ENCODE results near the gene SDK1.

The SDK1 gene

DNA sequence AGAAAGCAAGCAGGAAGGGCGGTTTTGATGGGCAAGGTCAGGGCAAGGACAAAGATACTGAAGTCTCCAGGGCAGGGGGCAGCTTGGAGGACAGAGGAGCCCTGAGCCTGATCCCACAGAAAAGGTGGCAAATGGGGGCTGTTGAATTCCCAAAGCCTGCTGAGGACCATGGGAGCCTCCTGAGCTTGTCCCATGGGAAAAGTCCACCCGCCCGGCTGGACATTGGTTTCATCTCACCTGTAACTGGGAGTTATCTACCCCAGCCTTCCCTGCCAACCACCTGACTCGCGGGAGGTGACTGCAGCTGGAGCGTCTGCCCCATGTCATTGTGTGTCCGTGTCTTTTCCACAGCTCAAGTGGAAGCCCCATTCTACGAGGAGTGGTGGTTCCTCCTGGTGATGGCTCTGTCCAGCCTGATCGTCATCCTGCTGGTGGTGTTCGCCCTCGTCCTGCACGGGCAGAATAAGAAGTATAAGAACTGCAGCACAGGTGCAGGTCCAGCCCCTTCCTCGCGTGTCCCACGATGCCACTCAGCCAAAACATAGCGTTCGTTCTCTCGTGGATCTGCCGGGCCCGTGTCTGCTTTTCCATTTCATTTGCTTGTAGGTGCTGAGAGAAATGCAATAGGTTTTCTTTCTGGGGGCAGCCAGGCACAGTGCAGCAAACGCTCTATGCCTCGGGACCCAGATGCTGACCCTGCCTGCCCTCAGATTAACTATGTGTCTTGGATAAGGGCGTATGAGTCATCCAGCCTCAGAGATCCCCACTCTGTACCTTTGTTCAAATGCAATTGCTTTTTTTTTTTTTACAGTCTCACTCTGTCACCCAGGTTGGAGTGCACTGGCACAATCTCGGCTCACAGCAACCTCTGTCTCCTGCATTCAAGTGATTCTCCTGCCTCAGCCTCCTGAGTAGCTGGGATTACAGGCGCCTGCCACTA is 936.5 kb downstream of the SDK1 start:
- TF ChIP-seq CTCF (IDR thresholded peaks at IDR 0.05; ENCODE audit: low read depth, low read length), result no peak
- H3K4me3 ChIP-seq (ENCODE audit: low read depth, low read length), result no peak overlapping the region
- no peak for DNase-seq
- H3K36me3 ChIP-seq, result no peaks in the 10 kb centered on the region
- no peaks in the 10 kb centered on the region for H3K27me3 ChIP-seq
- no peaks in the 10 kb centered on the region; the same call in none of the 2 replicates for H3K9me3 ChIP-seq
- H3K4me1 ChIP-seq, result no peaks in the 10 kb centered on the region

DNA sequence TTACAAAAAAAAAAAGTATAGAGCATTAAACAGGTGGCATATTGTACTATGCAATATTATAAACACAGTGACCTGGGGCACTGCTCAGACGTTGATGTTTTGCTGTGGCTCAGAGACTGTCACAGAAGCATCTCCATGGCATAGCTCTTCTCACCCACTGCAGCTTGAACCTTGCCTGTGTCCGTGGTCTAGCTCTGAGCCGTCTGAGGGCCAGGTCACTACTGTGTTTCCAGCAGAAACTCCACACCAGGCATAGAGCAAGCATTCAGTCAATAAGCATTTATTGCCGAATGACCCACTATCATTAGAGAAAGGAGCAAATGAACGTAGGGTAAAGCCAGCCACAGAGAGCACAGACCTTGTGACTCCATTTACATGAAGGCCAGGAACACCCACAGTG is 937.8 kb downstream of the SDK1 start:
- Histone ChIP-seq H3K36me3 (no peaks in the 10 kb centered on the region), H3K9me3 (no peaks in the 10 kb centered on the region; the same call in none of the 2 replicates), H3K4me1 (no peaks in the 10 kb centered on the region), H3K27me3 (no peaks in the 10 kb centered on the region), H3K4me3 (ENCODE audit: low read depth, low read length) (no peak overlapping the region)
- TF ChIP-seq CTCF (IDR thresholded peaks at IDR 0.05; ENCODE audit: low read depth, low read length), result no peak
- DNase-seq, result no peak

- no peaks in the 10 kb centered on the region for H3K27me3 ChIP-seq
- no peak for DNase-seq
- no peaks in the 10 kb centered on the region for H3K36me3 ChIP-seq
- H3K9me3 ChIP-seq, result no peaks in the 10 kb centered on the region; the same call in 1 of the 2 replicates
- no peak overlapping the region for H3K4me3 ChIP-seq (ENCODE audit: low read depth, low read length)
- H3K4me1 ChIP-seq, result no peaks in the 10 kb centered on the region
- no peak for TF ChIP-seq CTCF (IDR thresholded peaks at IDR 0.05; ENCODE audit: low read depth, low read length)
Measured at GRCh38 chr7:4240042-4240441, 939.0 kb downstream of the SDK1 start.

DNA sequence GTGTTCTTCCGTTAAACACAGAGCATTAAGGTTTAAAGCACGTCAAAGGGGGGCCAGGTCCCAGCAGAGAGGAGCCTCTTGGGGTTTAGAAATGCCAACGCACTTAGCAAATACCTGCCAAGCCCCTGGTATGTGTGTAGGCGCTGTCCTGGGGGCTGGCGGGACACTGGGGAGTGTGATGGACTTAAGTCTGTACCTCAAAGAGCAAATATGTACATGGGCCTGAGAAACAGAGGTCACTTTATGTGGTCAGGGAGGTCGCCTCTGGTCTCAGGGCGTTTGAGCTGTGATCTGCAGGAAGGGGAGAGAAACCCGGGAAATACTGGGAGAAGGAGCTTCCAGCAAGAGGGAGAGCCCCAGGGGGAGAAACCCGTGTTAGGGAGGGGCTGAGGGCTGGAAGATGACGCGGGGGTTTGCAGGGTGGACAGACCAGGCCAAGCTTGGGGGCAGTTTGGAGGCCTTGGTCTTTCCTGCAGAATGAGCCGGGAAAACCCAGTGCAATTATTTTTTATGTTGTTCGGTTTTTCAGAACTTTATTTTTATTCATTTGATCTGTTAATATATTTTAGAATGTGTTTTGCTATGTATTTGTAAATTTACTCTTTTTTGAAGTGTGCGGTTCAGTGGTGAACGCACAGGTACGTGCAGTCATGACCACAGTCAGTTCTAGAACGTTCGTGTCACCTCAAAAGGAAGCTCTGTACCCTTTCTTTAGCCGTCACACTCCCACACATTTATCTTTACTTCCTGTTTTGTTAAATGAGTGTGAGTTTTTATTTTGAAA is 939.7 kb downstream of the SDK1 start:
- no peaks in the 10 kb centered on the region for H3K4me1 ChIP-seq
- H3K27me3 ChIP-seq, result no peaks in the 10 kb centered on the region
- TF ChIP-seq CTCF (IDR thresholded peaks at IDR 0.05; ENCODE audit: low read depth, low read length), result no peak
- no peaks in the 10 kb centered on the region for H3K36me3 ChIP-seq
- DNase-seq, result no peak
- no peak overlapping the region for H3K4me3 ChIP-seq (ENCODE audit: low read depth, low read length)
- no peaks in the 10 kb centered on the region for H3K9me3 ChIP-seq

DNA sequence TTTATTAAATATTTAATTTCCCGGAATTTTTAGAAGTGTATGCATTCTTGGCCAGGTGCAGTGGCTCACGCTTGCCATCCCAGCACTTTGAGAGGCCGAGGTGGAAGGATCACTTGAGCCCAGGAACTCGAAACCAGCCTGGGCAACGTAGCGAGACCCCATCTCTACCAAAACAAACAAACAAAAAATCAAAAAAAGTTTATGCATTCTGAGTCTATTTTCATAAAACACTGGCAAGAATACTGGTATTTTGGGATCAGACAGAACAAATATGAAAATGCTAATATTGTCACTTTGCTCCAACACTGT is 940.2 kb downstream of the SDK1 start:
- no peaks in the 10 kb centered on the region for H3K27me3 ChIP-seq
- no peak for TF ChIP-seq CTCF (IDR thresholded peaks at IDR 0.05; ENCODE audit: low read depth, low read length)
- no peak for DNase-seq
- H3K9me3 ChIP-seq, result no peaks in the 10 kb centered on the region
- no peaks in the 10 kb centered on the region for H3K4me1 ChIP-seq
- H3K36me3 ChIP-seq, result no peaks in the 10 kb centered on the region
- no peak overlapping the region for H3K4me3 ChIP-seq (ENCODE audit: low read depth, low read length)

- Histone ChIP-seq H3K36me3 (no peaks in the 10 kb centered on the region), H3K27me3 (no peaks in the 10 kb centered on the region), H3K4me1 (no peaks in the 10 kb centered on the region), H3K4me3 (ENCODE audit: low read depth, low read length) (no peak overlapping the region), H3K9me3 (no peaks in the 10 kb centered on the region; the same call in 1 of the 2 replicates)
- DNase-seq, result no peak
- TF ChIP-seq CTCF (IDR thresholded peaks at IDR 0.05; ENCODE audit: low read depth, low read length), result no peak
Measured at GRCh38 chr7:4241791-4242190, 940.7 kb downstream of the SDK1 start.
